HepG2 (cell line): Measurements from ENCODE around the gene MRNIP. TPM values are rescaled to one million over a fixed set of nuclear protein-coding genes. Genes with fewer than 3 reads are reported as not detected.

ENCODE experiments used
- ETV6 ChIP-seq: sonication (generic); formaldehyde crosslinking; conservative IDR thresholded peaks from 2 replicates; pipeline ENCODE4 v1.4.0; 2020; ENCODE audit warnings: missing genetic modification reagents
- NR2F2 ChIP-seq: IDR thresholded peaks from 2 replicates; pipeline ENCODE4 v1.6.1; 2012; ENCODE audit warnings: low read depth, inconsistent platforms, borderline replicate concordance
- RELA ChIP-seq: sonication (generic); formaldehyde crosslinking; IDR thresholded peaks from 2 replicates; pipeline ENCODE4 v1.4.0; 2020; ENCODE audit warnings: missing genetic modification reagents
- SP140L ChIP-seq: sonication (generic); formaldehyde crosslinking; IDR thresholded peaks from 2 replicates; pipeline ENCODE4 v1.4.0; 2020; ENCODE audit warnings: missing genetic modification reagents, borderline replicate concordance
- SPEN ChIP-seq: sonication (generic); formaldehyde crosslinking; IDR thresholded peaks from 2 replicates; pipeline ENCODE4 v1.5.1; 2020; ENCODE audit warnings: low read depth, mild to moderate bottlenecking, missing genetic modification reagents
- ZNF292 ChIP-seq: sonication (generic); formaldehyde crosslinking; IDR thresholded peaks from 2 replicates; pipeline ENCODE4 v1.8.1; 2022; ENCODE audit warnings: mild to moderate bottlenecking, low read depth, missing genetic modification reagents, borderline replicate concordance
- ZNF362 ChIP-seq: sonication (generic); formaldehyde crosslinking; IDR thresholded peaks from 2 replicates; pipeline ENCODE4 v1.4.0; 2020; ENCODE audit warnings: missing genetic modification reagents, mild to moderate bottlenecking, borderline replicate concordance
- ZNF407 ChIP-seq: sonication (generic); formaldehyde crosslinking; IDR thresholded peaks from one replicate; pipeline ENCODE4 v1.5.1; 2020; ENCODE audit warnings: mild to moderate bottlenecking, missing genetic modification reagents; ENCODE audit errors: not compliant biosample characterization
- ZNF446 ChIP-seq: sonication (generic); formaldehyde crosslinking; IDR thresholded peaks from 2 replicates; pipeline ENCODE4 v1.5.0; 2020; ENCODE audit warnings: mild to moderate bottlenecking, missing genetic modification reagents
- ZNF512B ChIP-seq: sonication (generic); formaldehyde crosslinking; IDR thresholded peaks from 2 replicates; pipeline ENCODE4 v1.5.1; 2020; ENCODE audit warnings: missing genetic modification reagents, mild to moderate bottlenecking, borderline replicate concordance
- ZNF749 ChIP-seq: sonication (generic); formaldehyde crosslinking; IDR thresholded peaks from 2 replicates; pipeline ENCODE4 v1.8.0; 2022; ENCODE audit warnings: mild to moderate bottlenecking, missing genetic modification reagents, moderate library complexity, borderline replicate concordance
- ZNF883 ChIP-seq: sonication (generic); formaldehyde crosslinking; IDR thresholded peaks from 2 replicates; pipeline ENCODE4 v1.5.1; 2020; ENCODE audit warnings: mild to moderate bottlenecking, missing genetic modification reagents; ENCODE audit errors: not compliant biosample characterization
- polyA plus RNA-seq, 8 experiments: library from polyadenylated mRNA; depleted of rRNA in 3 of 8; stranded (reverse) in 7 of 8; unstranded in 1 of 8; fragments of >200 nt; fragmentation: Illumina TruSeq in 4 of 8; extraction: Trizol in 4 of 8; gene quantifications; 2 replicates each; pipeline versions ENCODE4 v1.2.1 to v1.2.3, GENCODE V29; 2011 to 2016; ENCODE audit warnings: low read depth in 4 of 8, missing spikeins in 1 of 8, mixed read lengths in 1 of 8; ENCODE audit not compliant: insufficient read depth in 1 of 8
- total RNA-seq, 5 experiments: library from RNA; depleted of rRNA; stranded (reverse); fragments of >200 nt; fragmentation: Illumina TruSeq; extraction: Trizol; gene quantifications; 2 replicates each; pipeline ENCODE4 v1.2.3, GENCODE V29; 2016; ENCODE audit warnings: low read depth in 1 of 5
- TF ChIP-seq, protein P1 (sequence below): sonication (generic); formaldehyde crosslinking; IDR thresholded peaks from 2 replicates; pipeline ENCODE4 v1.4.0; 2020; ENCODE audit warnings: mild to moderate bottlenecking, low read depth, missing genetic modification reagents

The MRNIP gene
- total and polyA plus RNA-seq, 2 of the 13 experiments (the other 11 are each of a cell fraction or from before 2014, with no cell fraction given): 15.5 to 34.1 TPM

GRCh38 chr5:179820483-179821297 is 37.9 kb downstream of the MRNIP start, which contains the start of gene SQSTM1 (continued):
- TF ChIP-seq ZNF883 (CRISPR knock-in tag) (no peak), ZNF446 (0 out of 2 replicates have a peak, but pooled peaks have one; percentile 69), SP140L (CRISPR knock-in tag) (no peak), RELA (no peak), NR2F2 (no peak), ZNF749 (CRISPR knock-in tag) (peak; percentile 92; the same call in 1 of the 2 replicates), ZNF407 (CRISPR knock-in tag) (no peak), ZNF362 (CRISPR knock-in tag) (peak; percentile 18; the same call in 1 of the 2 replicates), ZNF512B (CRISPR knock-in tag) (no peak), ETV6 (CRISPR knock-in tag) (no peak), SPEN (CRISPR knock-in tag) (peak; percentile 74), ZNF292 (CRISPR knock-in tag) (0 out of 2 replicates have a peak, but pooled peaks have one; percentile 50)
- TF ChIP-seq, protein P1, sequence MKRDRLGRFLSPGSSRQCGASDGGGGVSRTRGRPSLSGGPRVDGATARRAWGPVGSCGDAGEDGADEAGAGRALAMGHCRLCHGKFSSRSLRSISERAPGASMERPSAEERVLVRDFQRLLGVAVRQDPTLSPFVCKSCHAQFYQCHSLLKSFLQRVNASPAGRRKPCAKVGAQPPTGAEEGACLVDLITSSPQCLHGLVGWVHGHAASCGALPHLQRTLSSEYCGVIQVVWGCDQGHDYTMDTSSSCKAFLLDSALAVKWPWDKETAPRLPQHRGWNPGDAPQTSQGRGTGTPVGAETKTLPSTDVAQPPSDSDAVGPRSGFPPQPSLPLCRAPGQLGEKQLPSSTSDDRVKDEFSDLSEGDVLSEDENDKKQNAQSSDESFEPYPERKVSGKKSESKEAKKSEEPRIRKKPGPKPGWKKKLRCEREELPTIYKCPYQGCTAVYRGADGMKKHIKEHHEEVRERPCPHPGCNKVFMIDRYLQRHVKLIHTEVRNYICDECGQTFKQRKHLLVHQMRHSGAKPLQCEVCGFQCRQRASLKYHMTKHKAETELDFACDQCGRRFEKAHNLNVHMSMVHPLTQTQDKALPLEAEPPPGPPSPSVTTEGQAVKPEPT (CRISPR knock-in tag): no peak
